ENCODE measurements around the gene TLX2. TPM values are rescaled to one million over a fixed set of nuclear protein-coding genes. Genes with fewer than 3 reads are reported as not detected.

Gene TLX2
- total RNA-seq, 4 donors from 2014 or later: 0.56 TPM; not detected in 3

DNA sequence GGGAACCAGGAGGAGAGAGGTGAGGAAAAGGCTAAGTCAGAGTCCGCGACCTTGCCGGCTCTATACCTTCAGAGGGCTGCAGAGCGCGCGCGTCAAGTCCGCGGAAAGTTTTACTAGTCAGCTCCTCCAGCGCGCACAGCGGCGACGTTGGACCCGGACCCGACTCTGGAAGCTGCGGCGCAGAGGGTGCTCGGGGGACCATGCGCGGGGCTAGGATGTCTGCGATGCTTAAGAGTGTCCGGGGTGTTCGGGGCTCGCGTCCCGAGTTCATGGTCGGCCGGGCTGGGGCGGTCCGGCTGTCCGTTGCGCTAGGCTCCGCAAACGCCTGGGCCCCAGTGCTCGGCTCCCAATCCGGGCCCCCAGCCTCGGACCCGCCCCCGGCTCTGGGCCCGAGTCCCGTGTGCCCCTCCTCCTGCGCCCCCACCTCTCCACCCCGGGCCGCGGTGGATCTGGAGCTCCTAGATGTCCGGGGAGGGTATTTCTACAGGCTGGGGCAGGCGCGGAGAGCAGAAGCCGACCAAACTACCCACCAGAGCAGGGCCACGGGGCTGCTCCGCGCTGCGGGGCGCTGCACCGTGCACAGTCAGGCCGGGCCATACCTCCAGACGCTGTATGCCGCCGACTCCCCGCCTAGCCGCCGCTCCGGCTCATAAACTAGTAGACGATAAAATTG lies 14.8 kb upstream of the TLX2 start, which contains the start of gene LBX2:
TSS of gene LBX2 (minus strand) at position 337 of the 673 bp plus-strand sequence. CDS start at position 271, 66 bp downstream.
- DNase-seq (ENCODE audit: low spot score in 2 of 2): no peak
- H3K36me3 ChIP-seq: peaks cover under 1% of the 10 kb centered on the region
- H3K9me3 ChIP-seq: no peaks in the 10 kb centered on the region
- TF ChIP-seq POLR2AphosphoS5 (IDR thresholded peaks at IDR 0.05) (no peak), EP300 (IDR thresholded peaks at IDR 0.05) (no peak), POLR2A (IDR thresholded peaks at IDR 0.05) (no peak)
- TF ChIP-seq, protein P1, sequence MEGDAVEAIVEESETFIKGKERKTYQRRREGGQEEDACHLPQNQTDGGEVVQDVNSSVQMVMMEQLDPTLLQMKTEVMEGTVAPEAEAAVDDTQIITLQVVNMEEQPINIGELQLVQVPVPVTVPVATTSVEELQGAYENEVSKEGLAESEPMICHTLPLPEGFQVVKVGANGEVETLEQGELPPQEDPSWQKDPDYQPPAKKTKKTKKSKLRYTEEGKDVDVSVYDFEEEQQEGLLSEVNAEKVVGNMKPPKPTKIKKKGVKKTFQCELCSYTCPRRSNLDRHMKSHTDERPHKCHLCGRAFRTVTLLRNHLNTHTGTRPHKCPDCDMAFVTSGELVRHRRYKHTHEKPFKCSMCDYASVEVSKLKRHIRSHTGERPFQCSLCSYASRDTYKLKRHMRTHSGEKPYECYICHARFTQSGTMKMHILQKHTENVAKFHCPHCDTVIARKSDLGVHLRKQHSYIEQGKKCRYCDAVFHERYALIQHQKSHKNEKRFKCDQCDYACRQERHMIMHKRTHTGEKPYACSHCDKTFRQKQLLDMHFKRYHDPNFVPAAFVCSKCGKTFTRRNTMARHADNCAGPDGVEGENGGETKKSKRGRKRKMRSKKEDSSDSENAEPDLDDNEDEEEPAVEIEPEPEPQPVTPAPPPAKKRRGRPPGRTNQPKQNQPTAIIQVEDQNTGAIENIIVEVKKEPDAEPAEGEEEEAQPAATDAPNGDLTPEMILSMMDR (IDR thresholded peaks at IDR 0.05): no peak
- H3K27ac ChIP-seq: no peak within 1 kb of the TSS
- H3K4me1 ChIP-seq: peaks cover 51% of the 10 kb centered on the region
- H3K4me3 ChIP-seq: peak within 1 kb of the TSS; percentile 46
- WGBS: 0% methylated on average over 15 of the region's 65 CpGs
- H3K27me3 ChIP-seq: peaks cover 61% of the 10 kb centered on the region

DNA sequence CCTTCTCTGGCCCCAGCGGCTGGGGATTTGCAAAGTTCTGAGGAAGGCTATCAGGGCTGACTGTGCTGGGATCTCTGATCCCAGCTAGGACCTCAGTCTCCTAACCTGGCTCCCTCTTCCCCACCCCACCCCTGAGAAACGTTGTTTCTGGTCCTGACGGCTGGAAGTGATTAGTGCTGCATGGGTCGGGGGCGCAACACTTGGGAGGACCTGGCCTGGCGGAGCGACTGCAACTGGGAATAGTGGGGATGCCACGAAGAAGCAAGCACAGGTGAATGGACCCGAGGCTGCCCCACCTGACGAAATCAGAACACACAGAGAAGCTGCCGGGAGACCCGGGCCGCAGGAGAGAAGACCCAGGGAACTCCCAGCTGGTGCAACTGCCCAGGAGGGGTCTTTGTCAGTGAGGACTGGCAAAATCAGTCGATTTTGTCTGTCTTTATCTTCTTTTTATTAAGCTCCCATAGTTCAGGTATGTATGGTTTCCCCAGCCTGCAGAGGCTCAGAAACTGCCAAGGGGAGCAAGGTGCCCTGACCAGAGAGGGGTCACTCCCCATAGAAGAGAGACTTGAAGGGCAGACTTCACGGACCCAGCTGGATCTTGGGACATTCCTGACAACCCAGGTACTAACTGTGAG lies 14.2 kb upstream of the TLX2 start:
- peaks cover 7% of the 10 kb centered on the region for H3K36me3 ChIP-seq
- no peak for TF ChIP-seq POLR2AphosphoS5 (IDR thresholded peaks at IDR 0.05)
- TF ChIP-seq POLR2A (IDR thresholded peaks at IDR 0.05): no peak
- no peak for TF ChIP-seq EP300 (IDR thresholded peaks at IDR 0.05)
- TF ChIP-seq, protein P1 (IDR thresholded peaks at IDR 0.05): no peak
- DNase-seq (ENCODE audit: low spot score in 2 of 2): no peak
- 63% methylated on average over 6 of the region's 15 CpGs for WGBS
- H3K27me3 ChIP-seq: peaks cover 61% of the 10 kb centered on the region
- H3K27ac ChIP-seq: no peak overlapping the region
- H3K4me1 ChIP-seq: peaks cover 56% of the 10 kb centered on the region
- H3K4me3 ChIP-seq: no peak overlapping the region
- no peaks in the 10 kb centered on the region for H3K9me3 ChIP-seq

DNA sequence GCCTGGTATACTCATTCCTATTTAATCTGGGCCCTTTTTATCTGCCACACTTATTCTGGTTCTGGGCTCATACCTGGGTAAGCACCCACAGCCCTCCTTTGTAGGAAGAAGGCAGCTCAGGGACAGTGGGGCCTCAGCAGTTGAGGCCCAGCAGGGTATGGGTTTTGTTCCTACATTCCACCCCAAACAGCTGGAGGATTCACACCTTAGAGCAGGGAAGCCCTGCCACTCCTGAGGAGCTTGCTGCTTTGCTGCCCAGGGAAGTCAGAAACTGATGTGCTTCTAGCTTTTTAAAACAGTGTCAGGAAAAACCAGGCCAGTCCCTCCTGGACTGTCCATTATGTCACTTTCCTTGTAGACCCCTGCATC lies 13.7 kb upstream of the TLX2 start:
- DNase-seq (ENCODE audit: low spot score in 2 of 2): no peak
- H3K9me3 ChIP-seq: no peaks in the 10 kb centered on the region
- peaks cover 12% of the 10 kb centered on the region for H3K36me3 ChIP-seq
- H3K27ac ChIP-seq: no peak overlapping the region
- peaks cover 61% of the 10 kb centered on the region for H3K27me3 ChIP-seq
- H3K4me3 ChIP-seq: no peak overlapping the region
- TF ChIP-seq, protein P1 (IDR thresholded peaks at IDR 0.05): no peak
- TF ChIP-seq POLR2AphosphoS5 (IDR thresholded peaks at IDR 0.05) (no peak), POLR2A (IDR thresholded peaks at IDR 0.05) (no peak), EP300 (IDR thresholded peaks at IDR 0.05) (no peak)
- peaks cover 61% of the 10 kb centered on the region for H3K4me1 ChIP-seq

DNA sequence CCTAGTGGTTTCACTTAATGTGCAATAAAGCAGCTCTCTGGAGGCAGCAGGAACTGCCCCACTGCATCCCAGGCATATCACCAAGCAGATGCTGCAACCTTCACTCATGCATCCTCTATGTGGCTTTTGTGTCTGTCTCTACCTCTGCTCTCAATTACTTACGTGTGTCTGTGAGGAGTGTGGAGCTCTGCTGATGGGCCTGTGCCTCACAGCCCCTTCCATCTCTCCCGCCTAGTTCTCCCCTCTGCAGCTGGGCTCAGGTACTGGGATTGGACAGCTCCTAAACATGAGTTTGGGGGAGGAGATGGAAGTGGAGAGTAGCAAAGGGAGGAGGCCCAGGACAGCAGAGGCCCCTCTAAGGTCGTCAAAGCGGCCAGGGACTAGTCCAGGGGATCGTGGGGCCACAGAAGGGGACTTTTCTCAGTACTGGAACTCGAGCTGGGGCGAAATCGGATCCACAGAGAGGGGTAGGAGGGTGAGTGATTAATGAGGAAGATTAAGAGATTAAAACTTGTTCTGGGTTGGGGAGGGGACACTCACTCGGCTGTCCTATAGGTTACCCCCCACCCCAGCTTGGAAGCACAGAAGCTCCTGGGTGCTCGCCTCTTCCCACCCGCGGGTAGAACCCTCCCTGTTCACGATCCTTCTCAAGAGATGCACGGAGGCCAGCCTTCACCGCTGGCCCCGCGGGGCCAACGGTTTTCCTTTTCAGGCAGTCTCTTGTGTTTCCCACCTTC lies 12.7 kb upstream of the TLX2 start:
- 80% methylated on average over 18 of the region's 18 CpGs for WGBS
- peaks cover 61% of the 10 kb centered on the region for H3K27me3 ChIP-seq

More for the DNA sequence above, 12.7 kb upstream of the TLX2 start:
- H3K4me1 ChIP-seq: peaks cover 70% of the 10 kb centered on the region
- TF ChIP-seq EP300 (IDR thresholded peaks at IDR 0.05) (no peak), POLR2A (IDR thresholded peaks at IDR 0.05) (no peak), POLR2AphosphoS5 (IDR thresholded peaks at IDR 0.05) (no peak)
- TF ChIP-seq, protein P1 (IDR thresholded peaks at IDR 0.05): no peak
- H3K4me3 ChIP-seq: no peak overlapping the region
- H3K9me3 ChIP-seq: no peaks in the 10 kb centered on the region
- no peak for DNase-seq (ENCODE audit: low spot score in 2 of 2)
- no peak overlapping the region for H3K27ac ChIP-seq
- H3K36me3 ChIP-seq: peaks cover 16% of the 10 kb centered on the region
